HG02938 (cell line): ENCODE measurements around the gene P4HA2.

Source experiments
- ATAC-seq: cut with Tn5 transposase; IDR thresholded peaks from one replicate; pipeline ENCODE4 v1.9.1; 2021; ENCODE audit warnings: mild to moderate bottlenecking, moderate library complexity; ENCODE audit not compliant: unreplicated experiment

The P4HA2 gene

DNA sequence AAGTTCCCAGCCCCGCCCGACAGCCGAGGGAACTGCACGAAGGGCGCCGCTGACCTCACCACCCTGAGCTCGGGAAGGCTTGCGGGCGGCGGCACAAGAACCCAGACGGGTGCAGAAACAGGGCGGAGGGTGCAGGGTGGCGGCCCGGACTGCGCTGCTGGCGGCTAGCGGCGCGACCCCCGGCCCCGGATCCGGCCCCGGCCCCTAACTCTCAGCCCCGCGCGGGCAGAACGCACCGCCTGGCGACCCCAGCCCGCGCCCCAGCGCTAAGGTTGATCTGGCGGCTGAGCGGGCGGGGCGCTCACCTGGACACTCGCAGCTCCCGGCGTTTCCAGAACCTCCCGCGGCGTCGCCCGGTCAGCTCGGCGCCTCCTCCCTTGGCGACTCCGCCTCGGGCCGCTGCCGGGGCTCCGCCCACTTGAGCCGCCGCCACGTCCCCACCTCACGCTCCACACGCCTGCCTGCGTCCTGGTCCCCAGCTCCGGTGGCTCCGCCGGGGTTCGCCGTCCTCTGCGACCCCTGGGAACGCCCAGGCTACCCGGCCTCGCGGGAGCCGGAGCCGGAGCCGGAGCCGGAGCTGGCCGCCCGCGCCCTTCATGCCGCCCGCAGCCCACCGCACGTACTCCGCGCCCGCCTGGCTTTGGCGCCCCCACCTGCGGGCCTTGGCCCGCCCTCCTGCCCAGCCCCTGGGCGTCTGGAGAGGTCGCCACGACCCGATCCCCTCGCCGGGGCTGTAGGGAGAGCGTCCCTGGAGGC is at the start of gene P4HA2:
Gene P4HA2, minus strand, starts transcription at position 369 of the 756 bp plus-strand sequence. CDS start 9,227 bp downstream, outside the sequence.
- peak; percentile 77 for ATAC-seq

DNA sequence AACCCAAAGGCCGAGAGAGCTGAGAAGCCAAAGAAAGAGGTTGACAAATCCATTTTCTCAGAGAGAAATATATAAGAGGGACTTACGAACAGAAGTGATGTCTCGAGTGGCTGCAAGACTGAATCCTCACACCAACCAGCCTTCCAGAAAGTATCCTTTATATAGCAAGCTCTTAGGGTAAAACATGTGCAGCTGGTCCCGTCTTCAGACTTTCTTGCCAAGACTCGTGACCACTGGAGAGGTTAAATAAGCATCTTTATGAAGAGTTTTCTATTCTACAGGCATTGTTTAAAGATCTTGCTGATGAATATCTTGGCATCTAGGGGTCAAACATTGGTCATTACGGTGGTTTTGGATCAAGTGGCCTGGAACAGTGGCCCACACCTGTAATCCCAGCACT is 49.6 kb upstream of the P4HA2 start:
- ATAC-seq, result no peak

DNA sequence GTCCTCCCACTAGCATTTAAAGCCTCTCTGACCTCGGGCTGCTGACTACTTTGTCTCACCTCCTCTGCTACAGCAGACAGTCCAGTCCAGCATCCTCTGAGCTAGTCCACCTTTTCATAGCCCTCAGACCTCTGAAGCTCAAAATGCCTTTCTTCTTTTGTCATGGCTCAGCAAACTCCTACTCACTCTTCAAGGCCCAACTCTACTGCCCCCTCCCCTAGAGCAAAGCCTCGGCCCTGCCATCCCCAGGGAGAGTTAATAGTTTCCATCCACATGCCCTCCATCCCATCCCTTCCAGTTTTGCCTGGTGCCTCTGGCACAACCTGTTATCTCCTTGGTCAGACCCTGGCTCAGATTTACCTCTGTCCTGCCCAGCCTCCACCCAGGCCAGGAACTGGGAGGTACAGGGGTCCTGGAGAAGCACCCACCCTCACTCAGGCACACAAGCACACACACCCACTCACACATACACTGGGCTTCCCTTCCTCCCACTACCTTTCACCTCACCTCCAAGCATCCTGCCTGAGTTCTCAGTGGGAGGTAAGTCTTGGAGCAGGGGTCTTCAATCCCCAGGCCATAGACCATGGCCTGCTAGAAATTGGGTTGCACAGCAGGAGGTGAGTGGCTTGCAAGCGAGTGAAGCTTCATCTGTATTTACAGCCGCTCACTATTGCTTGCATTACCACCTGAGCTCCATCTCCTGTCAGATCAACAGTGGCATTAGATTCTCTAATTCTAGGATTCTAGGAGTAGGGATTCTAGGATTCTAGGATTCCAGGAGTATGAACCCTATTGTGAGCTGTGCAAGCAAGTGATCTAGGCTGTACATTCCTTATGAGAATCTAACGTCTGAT is 47.9 kb upstream of the P4HA2 start:
- ATAC-seq, result no peak

DNA sequence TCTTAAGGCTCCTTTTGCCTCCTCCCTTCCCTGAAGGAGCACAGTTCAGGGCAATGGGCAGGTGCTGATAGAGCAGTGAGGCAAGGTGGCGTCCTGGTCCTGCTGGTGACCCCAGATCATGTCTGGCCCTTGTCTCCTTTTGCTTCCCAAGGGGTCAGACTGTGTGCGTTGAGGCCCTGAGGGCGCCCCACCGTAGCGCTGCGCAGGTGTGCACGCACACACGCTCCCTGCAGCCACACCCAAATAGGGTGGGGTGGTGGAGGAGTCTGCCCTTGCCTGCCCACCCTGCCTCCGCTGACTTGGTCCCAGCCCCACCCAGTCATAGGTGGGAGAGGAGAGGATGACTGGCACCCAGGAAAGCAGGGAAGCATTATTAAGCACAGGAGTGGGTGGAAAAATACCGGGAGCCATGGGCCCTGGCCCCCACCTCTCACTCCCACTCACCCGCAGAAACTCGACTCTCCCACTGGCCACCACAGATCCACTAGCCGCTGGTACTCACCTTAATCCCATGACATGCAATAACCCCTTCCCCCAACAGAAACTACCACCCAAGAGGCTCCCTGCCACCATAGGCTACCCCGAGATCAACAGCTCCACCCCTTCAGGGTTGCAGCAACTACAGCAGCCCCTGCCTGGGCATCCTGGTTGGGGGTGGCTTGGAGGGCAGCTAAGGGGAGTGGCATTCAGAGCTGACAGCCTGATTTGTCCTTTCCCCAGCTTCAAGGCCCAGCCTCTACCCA is 46.6 kb upstream of the P4HA2 start:
- no peak for ATAC-seq

DNA sequence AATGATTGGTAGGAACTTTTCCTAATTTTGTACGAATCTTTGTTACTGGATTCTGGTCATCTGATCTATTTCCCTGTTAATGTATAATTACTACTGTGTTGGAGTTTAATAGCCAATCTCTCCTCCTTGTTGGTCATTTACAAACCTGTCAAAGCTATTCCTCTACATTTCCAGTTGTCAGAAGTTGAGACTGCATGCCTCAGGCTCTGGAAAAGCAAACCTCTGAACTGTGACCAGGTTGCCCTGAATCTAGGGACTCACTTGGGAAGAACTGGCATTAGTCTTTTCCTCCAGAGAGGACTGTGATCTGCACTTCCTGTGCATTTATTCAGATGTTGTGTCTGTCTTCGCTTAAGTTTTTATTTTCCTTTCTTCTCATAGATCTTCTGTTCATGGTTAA is 46.0 kb upstream of the P4HA2 start:
- ATAC-seq, result no peak

DNA sequence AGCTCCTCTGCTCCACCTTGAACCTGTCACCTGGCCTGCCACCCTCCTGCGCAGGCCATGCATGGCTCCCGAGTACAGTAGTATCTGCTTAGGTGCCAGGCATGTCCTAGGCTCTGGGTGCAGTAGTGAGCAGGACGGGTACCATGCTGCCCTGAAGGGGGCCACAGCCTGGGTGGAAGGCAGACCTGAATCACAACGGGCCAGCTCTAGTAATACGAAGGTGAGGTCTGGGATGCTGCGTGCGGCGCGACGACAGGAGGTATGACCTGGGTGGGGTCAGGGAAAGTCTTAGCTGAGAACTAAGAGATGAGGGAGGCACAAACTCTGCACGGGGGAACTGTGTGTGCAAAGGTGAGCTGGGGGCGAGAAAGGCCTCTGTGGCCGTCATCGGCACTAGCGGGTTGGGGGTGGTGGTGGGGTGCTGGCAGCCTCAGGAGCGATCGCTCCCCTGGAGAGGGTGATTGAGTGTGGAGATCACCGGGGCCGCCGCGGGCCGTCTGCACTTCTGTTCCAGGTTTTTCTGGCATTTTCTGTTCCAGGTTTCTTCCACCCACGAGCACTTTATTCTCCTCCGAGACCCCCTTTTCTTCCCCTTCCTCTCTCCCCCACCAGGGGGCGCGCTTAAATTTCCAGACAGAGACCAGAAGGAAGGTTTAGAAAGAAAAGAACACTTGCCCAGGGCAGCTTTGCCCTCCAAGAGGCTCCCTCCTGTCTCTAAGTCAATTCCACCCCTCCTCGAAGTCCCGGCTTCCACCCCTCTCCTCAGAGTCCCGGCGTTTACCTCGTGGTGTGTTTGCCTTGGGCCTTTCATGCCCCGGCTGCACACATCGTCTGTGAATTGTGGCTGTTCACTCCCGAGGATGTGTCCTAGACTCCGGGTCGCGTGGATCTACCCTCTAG is 44.9 kb upstream of the P4HA2 start:
- ATAC-seq, result no peak

DNA sequence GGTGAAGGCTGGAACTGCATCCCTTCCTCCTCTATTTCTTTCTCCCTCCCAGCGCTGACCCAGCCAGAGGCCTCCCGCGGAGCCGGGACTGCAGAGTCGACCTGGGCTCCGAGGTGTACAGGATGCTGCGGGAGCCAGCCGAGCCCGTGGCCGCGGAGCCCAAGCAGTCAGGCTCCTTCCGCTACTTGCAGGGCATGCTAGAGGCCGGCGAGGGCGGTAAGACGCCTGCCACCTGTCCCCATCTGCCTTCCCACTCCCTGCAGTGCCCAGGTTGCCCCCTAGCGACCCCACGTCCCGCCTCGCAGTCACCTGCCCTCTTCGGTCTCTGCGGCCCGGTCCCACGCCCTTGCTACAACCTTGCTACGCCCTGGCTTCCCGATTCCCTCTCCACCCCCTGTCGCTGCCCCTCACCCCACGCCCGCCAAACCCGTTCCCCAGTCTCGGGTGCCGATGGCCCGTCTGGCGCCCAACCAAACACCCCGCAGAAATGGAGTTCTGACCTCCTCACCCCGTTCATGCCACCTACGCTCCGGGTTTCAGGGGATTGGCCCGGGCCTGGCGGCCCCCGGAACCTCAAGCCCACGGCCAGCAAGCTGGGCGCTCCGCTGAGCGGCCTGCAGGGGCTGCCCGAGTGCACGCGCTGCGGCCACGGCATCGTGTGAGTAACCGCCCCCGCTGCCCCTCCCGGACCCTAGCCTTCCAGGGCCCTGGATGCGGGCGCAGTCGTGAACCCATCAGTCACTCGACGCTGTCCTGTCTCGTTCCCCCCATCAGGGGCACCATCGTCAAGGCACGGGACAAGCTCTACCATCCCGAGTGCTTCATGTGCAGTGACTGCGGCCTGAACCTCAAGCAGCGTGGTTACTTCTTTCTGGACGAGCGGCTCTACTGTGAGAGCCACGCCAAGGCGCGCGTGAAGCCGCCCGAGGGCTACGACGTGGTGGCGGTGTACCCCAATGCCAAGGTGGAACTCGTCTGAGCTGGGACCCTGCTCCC is 43.9 kb upstream of the P4HA2 start:
- ATAC-seq, result no peak

DNA sequence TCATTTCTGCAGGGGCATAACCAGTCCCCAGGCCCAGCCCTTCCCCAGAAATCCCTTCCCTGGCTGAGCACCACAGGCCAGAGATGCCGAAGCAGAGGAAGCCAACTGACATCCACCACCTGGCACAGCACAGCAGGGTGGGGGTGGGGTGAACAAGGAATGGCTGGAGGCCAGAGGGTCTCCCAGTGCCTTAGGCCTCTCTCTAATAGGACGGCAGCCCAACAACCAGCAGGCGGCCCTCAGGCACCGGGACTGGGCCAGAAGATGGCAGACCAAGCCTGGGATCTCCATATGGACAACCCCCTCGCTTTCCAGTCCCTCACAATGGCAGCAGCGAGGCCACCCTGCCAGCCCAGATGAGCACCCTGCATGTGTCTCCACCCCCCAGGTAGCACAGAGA is 43.1 kb upstream of the P4HA2 start:
- ATAC-seq, result no peak

DNA sequence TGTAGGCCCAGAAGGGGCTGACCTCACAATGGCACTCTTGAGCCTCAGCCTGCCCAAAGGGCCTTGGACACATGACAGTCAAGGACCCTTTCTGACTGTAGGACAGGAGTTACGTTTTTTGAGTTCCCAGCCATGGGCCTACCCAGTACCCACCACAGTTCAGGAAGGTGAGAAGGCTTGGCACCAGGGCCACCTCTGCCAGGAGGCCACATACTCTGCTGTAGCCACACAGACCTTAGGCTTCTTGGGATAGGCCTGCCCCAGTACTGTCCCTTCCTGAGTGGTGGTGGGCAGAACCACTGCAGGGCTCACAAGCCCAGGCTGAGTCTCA is 42.6 kb upstream of the P4HA2 start:
- ATAC-seq, result no peak

DNA sequence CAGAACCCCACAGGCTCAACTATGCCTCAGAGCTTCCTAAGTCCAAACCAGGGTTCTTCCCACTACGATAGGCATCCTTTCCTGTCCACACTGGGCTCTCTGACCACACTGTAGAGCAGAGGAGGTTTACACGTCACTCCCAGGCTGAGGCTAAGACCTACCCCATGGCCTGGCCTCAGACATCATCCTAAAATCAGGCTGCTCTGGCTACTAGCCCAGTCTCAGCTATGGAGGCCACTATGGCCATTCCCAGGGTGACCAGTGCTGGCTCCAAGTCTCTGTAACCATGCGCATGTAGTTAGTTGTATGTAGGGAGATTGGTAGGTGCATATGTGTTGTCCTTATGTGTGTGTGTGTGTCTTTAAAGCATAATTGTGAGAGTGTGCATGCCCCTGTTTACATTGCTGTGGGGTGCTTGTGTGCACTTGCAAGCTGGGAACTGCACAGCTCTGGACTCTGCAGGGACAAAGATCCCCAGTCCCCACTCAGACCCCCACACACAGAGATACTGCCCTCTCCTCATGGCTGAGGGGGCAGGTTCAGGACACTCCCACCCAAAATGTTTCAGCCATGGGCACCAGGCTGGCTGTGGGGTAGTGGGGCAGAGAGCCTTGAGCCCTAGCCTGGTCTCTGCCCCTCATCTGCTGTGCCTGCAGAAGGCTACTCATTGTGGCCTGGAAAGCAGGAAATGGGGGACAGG is 42.1 kb upstream of the P4HA2 start:
- ATAC-seq, result no peak

DNA sequence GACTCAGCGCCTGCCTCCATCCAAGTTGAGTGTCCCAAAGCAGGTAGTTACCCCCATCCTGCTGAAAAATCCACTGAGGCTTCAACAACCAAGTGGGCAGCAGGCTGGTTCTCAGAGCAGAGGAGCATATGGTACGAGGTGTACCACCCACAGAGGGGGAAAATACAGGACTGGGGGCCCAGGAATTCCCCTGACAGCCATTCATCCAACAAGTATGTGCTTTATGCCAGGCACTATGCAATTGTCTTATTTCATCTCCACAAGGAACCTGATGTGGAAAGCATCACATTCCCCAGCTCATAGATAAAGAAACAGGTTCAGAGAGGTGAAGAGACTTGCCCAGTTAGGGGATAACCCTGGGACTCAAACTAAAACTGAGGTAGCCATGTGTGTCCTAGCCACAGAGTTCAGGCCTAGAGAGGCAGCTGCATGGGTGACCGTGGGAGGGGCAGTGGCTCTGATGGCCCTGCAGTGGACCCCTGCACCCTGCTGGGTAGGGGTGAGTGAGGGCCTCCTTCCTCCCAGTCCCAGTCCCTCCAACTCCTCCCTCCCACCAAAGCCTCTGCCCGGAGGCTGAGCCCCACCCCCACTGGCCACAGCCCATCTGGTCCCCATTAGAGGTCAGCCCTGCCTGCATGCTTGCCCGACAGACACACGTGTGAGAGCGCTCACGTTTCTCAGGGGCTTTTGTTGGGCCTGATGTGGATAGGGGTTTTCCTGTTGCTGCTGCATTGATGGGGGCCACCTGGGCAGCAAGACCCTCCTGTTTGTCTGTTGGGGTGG is 41.3 kb upstream of the P4HA2 start:
- ATAC-seq, result peak; percentile 69

DNA sequence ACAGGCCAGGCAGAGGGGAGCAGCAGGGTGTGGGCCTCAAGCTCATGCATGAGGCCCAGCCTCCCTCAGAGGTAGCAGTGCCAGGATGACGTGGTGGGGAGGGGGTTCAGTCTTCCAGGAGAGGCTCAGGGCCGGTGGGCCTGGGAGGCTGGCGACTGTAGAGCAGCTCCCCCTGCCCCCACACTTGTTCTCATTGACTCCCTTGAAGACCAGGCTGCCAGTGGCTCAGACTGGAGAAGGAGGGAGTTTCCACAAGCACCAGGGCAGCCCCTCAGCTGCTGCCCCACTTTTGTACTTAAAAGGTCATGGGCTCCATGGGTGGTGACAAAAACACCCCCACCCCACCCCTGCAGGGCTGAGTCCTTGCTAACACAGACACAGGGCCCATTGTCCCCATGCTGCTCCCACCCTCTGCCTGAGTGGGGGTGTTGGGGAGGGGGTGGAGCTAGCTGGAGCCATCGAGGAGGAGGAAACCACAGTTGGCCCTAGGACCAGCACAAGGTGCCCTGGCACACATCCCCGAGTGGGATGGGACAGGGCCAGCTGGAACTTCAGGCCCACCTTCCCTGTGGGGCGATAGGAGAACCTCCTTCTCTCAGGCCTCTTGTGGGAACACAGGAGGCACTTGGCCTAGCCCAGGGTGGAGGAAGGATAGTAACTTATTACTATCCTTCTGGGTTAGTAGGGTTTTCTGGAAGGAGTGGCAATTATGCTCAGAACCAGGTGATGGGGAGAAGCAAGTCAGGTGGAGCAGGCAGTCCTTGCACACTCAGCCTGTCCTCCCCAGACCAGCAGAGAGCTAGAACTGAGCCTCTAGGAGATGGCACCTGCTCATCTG is 40.5 kb upstream of the P4HA2 start:
- peak; percentile 6 for ATAC-seq

DNA sequence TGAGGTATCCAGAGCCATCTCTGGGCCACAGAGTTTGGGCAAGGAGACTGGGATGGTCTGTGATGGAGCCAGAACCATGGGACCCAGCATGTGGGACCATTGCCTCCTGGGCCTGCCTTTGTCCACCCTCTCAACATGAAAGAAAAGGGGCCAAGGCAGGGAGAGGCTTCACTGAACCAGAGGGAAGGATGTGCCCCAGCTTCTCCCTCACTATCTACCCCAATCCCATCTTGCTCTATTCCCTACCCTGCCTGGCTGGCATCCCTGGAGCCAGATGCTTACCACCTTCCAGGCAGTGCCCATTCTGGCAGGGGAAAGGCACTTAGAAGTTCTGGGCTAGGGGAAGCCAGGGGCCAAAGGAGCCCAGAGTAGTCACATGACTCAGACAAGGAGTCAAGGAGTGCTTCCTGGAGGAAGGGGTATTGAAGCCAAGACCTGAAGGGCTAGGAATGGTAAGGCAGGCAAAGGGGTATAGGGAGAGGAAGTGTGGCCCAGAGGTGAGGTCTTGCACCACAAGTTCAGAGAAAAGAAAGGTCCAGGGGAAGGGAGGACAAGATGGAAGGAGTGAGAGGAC is 39.6 kb upstream of the P4HA2 start:
- ATAC-seq, result no peak

DNA sequence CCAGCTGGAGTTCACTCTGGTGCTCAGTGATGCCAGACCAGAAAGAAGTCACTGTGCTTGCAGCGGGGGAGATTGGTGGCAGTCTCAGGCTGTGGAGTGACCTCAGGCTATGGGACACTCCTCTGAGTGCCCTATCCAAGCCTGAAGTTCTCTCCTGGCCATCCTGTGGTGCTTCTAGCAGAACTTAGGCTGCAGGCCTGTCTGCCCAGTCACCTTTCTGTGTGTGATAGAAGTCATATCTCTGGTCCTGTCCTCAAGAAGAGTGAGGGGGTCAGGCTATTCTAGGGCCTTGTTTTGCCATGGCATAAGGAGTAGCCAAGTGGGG is 39.1 kb upstream of the P4HA2 start:
- ATAC-seq, result no peak

DNA sequence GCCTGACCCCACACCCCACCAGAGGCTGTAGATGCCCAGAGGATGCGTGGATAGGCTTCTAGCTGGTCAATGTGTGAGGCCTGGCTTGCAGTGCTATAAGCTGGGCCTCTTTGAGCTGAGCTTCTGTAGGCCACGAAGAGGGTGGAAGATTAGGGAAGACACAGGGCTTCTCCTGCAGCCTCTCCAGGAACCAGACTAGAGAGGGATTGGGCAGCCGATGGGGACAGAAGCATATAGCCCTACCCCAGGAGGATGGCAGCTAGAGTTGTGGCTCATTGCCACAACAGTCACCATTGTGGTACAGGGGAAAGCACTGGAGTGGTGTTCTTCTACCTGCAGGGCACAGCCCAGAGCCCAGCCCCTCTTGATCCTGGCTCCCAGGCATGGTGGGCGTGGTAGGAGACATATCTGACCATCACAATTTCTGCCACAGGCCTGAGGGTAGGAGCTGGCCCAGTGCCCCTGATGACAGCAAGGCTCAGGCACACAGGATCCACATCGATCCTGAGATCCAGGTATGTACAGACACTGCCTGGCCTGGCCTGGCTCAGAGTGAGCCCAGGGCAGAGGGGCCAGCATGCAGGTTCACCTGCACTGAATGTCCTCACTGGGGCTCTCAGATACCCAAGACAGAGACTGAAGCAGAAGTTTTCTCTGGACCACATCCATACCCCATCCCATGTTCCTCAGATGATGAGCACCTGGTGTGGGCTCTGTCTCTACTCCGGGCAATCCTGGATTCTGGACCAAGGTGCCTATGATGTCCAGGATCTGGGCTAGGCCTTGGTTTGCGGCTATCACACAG is 38.6 kb upstream of the P4HA2 start:
- no peak for ATAC-seq
